SK-N-SH treated with all-trans-retinoic acid at 6 μM for 48 hours (cell line): ENCODE results near the gene ENDOG.

ENCODE experiments used
- ATAC-seq: fragments of 200-7000 bp; cut with Tn5 transposase; 3 replicates; pipeline ENCODE4 v1.9.1; 2020; ENCODE audit warnings: mild to moderate bottlenecking, moderate library complexity
- ARNTL ChIP-seq: fragments of 450-650 bp; formaldehyde crosslinking; IDR thresholded peaks from 2 replicates; pipeline ENCODE4 v1.5.0; 2020; ENCODE audit warnings: low read depth, mild to moderate bottlenecking, moderate library complexity, borderline replicate concordance
- BACH2 ChIP-seq: fragments of 250-450 bp; sonication (Bioruptor Pico); IDR thresholded peaks from 2 replicates; pipeline ENCODE4 v1.9.0; 2021; ENCODE audit warnings: mild to moderate bottlenecking, borderline replicate concordance
- CREB5 ChIP-seq: fragments of 250-450 bp; sonication (Bioruptor Pico); IDR thresholded peaks from 2 replicates; pipeline ENCODE4 v1.5.1; 2020; ENCODE audit warnings: low read depth, mild to moderate bottlenecking, moderate library complexity
- CSDC2 ChIP-seq: fragments of 250-450 bp; sonication (Bioruptor Pico); IDR thresholded peaks from 2 replicates; pipeline ENCODE4 v1.5.0; 2020; ENCODE audit warnings: mild to moderate bottlenecking, moderate library complexity
- CSRNP3 ChIP-seq: fragments of 250-450 bp; sonication (Bioruptor Pico); IDR thresholded peaks from 2 replicates; pipeline ENCODE4 v1.5.1; 2021; ENCODE audit warnings: mild to moderate bottlenecking, moderate library complexity
- ESRRG ChIP-seq: fragments of 250-450 bp; sonication (Bioruptor Pico); IDR thresholded peaks from 2 replicates; pipeline ENCODE4 v1.6.1; 2021; ENCODE audit warnings: mild to moderate bottlenecking
- GLIS3 ChIP-seq: fragments of 250-450 bp; sonication (Bioruptor Pico); IDR thresholded peaks from 2 replicates; pipeline ENCODE4 v1.5.0; 2020; ENCODE audit warnings: mild to moderate bottlenecking, moderate library complexity
- ISL1 ChIP-seq: fragments of 250-450 bp; sonication (Bioruptor Pico); IDR thresholded peaks from 2 replicates; pipeline ENCODE4 v2.1.2; 2022; ENCODE audit warnings: mild to moderate bottlenecking, moderate library complexity
- OSR1 ChIP-seq: fragments of 250-450 bp; sonication (Bioruptor Pico); IDR thresholded peaks from 2 replicates; pipeline ENCODE4 v1.8.0; 2022; ENCODE audit warnings: moderate library complexity, mild to moderate bottlenecking, inconsistent platforms
- PPARA ChIP-seq: fragments of 250-450 bp; sonication (Bioruptor Pico); IDR thresholded peaks from 2 replicates; pipeline ENCODE4 v1.5.0; 2020; ENCODE audit warnings: mild to moderate bottlenecking, borderline replicate concordance
- RARB ChIP-seq: fragments of 250-450 bp; sonication (Bioruptor Pico); IDR thresholded peaks from 2 replicates; pipeline ENCODE4 v1.8.0; 2021; ENCODE audit warnings: mild to moderate bottlenecking, moderate library complexity
- SNAI2 ChIP-seq: fragments of 250-450 bp; sonication (Bioruptor Pico); IDR thresholded peaks from 2 replicates; pipeline ENCODE4 v1.5.0; 2020; ENCODE audit warnings: mild to moderate bottlenecking, moderate library complexity
- TOX ChIP-seq: fragments of 250-450 bp; sonication (Bioruptor Pico); IDR thresholded peaks from 2 replicates; pipeline ENCODE4 v1.8.0; 2021; ENCODE audit warnings: mild to moderate bottlenecking, moderate library complexity, borderline replicate concordance
- TSHZ2 ChIP-seq: fragments of 250-450 bp; sonication (Bioruptor Pico); IDR thresholded peaks from 2 replicates; pipeline ENCODE4 v1.5.0; 2020; ENCODE audit warnings: mild to moderate bottlenecking, moderate library complexity
- ZC3H10 ChIP-seq: fragments of 250-450 bp; sonication (Bioruptor Pico); IDR thresholded peaks from 2 replicates; pipeline ENCODE4 v1.5.1; 2021; ENCODE audit warnings: mild to moderate bottlenecking, moderate library complexity
- ZFP3 ChIP-seq: fragments of 250-450 bp; sonication (Bioruptor Pico); IDR thresholded peaks from 2 replicates; pipeline ENCODE4 v1.5.0; 2020; ENCODE audit warnings: mild to moderate bottlenecking, moderate library complexity
- ZNF565 ChIP-seq: fragments of 450-650 bp; formaldehyde crosslinking; conservative IDR thresholded peaks from 2 replicates; pipeline ENCODE4 v1.5.0; 2020; ENCODE audit warnings: low read depth, mild to moderate bottlenecking, moderate library complexity
- ZNF70 ChIP-seq: fragments of 450-650 bp; formaldehyde crosslinking; IDR thresholded peaks from 2 replicates; pipeline ENCODE4 v1.5.0; 2020; ENCODE audit warnings: mild to moderate bottlenecking, moderate library complexity
- ZNF8 ChIP-seq: fragments of 450-650 bp; formaldehyde crosslinking; IDR thresholded peaks from 2 replicates; pipeline ENCODE4 v1.5.0; 2020; ENCODE audit warnings: mild to moderate bottlenecking, moderate library complexity
- TF ChIP-seq, protein P1 (sequence below): fragments of 250-450 bp; sonication (Bioruptor Pico); IDR thresholded peaks from 2 replicates; pipeline ENCODE4 v1.8.0; 2020; ENCODE audit warnings: mild to moderate bottlenecking, moderate library complexity, borderline replicate concordance

The ENDOG gene

GRCh38 chr9:128807827-128808226 is 10.5 kb upstream of the ENDOG start:
- TF ChIP-seq BACH2 = no peak
- TF ChIP-seq GLIS3 (CRISPR knock-in tag) = no peak
- no peak for TF ChIP-seq ZNF70 (CRISPR knock-in tag)
- no peak for TF ChIP-seq ZFP3
- TF ChIP-seq RARB (CRISPR knock-in tag) = no peak
- TF ChIP-seq CSDC2 (CRISPR knock-in tag) = no peak
- TF ChIP-seq, protein P1, sequence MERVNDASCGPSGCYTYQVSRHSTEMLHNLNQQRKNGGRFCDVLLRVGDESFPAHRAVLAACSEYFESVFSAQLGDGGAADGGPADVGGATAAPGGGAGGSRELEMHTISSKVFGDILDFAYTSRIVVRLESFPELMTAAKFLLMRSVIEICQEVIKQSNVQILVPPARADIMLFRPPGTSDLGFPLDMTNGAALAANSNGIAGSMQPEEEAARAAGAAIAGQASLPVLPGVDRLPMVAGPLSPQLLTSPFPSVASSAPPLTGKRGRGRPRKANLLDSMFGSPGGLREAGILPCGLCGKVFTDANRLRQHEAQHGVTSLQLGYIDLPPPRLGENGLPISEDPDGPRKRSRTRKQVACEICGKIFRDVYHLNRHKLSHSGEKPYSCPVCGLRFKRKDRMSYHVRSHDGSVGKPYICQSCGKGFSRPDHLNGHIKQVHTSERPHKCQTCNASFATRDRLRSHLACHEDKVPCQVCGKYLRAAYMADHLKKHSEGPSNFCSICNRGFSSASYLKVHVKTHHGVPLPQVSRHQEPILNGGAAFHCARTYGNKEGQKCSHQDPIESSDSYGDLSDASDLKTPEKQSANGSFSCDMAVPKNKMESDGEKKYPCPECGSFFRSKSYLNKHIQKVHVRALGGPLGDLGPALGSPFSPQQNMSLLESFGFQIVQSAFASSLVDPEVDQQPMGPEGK (CRISPR knock-in tag) = no peak
- no peak for TF ChIP-seq ESRRG (CRISPR knock-in tag)
- TF ChIP-seq TOX = no peak
- no peak for TF ChIP-seq CREB5 (CRISPR knock-in tag)
- no peak for TF ChIP-seq SNAI2 (CRISPR knock-in tag)
- TF ChIP-seq PPARA (CRISPR knock-in tag) = no peak
- TF ChIP-seq ISL1 (CRISPR knock-in tag) = no peak
- no peak for TF ChIP-seq ZNF8 (CRISPR knock-in tag)
- no peak for TF ChIP-seq ARNTL (CRISPR knock-in tag)
- no peak for ATAC-seq

DNA sequence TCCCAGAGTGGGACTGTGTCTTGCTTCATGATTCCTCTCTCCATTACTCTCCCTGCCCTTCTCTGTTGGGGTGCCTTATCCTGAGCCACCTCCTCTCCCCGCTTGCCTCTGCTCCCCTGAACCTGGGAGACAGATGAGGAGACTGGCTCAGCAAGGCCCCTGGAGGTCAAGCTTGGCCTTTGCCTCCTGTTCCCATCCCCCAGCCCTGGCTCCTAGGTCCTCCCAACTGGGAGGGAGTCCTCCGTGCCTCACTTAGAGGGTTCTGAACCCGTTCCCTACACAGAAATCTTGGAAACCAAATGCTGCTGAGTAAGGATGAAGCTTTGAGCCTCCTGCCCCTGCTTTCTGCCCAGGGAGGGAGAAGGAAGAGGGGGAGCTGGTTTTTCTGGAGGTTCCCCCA is 9.8 kb upstream of the ENDOG start:
- ATAC-seq = no peak

More for the DNA sequence above, 9.8 kb upstream of the ENDOG start:
- no peak for TF ChIP-seq ZC3H10
- TF ChIP-seq GLIS3 (CRISPR knock-in tag) = no peak
- no peak for TF ChIP-seq ZNF8 (CRISPR knock-in tag)
- TF ChIP-seq CREB5 (CRISPR knock-in tag) = no peak
- no peak for TF ChIP-seq BACH2
- TF ChIP-seq, protein P1 (CRISPR knock-in tag) = no peak
- no peak for TF ChIP-seq ZNF70 (CRISPR knock-in tag)
- TF ChIP-seq CSRNP3 (CRISPR knock-in tag) = no peak
- TF ChIP-seq ARNTL (CRISPR knock-in tag) = no peak
- TF ChIP-seq ISL1 (CRISPR knock-in tag) = no peak
- TF ChIP-seq ZFP3 = no peak
- TF ChIP-seq ESRRG (CRISPR knock-in tag) = no peak
- TF ChIP-seq TOX = no peak
- TF ChIP-seq CSDC2 (CRISPR knock-in tag) = no peak
- TF ChIP-seq RARB (CRISPR knock-in tag) = no peak
- TF ChIP-seq TSHZ2 (CRISPR knock-in tag) = no peak
- TF ChIP-seq SNAI2 (CRISPR knock-in tag) = no peak
- no peak for TF ChIP-seq ZNF565 (CRISPR knock-in tag)
- TF ChIP-seq OSR1 = no peak
